Parathyroid adenoma (tissue), 2 donors: ENCODE results near the gene SIGLEC9.
"Not testable (repeated sequence)": the region's sequence is repeated elsewhere in the genome, so short reads cannot be mapped to it uniquely, and the experiment has no call there.

Experiments used
- H2AFZ ChIP-seq: fragments of 300-600 bp; sonication (generic); one replicate; pipeline ENCODE4 v1.7.0; 2017; ENCODE audit warnings: antibody characterized with exemption, mild to moderate bottlenecking
- H3K27ac ChIP-seq: fragments of 300-600 bp; sonication (generic); one replicate; pipeline ENCODE4 v1.7.0; 2017
- H3K27me3 ChIP-seq: fragments of 300-600 bp; sonication (generic); one replicate; pipeline ENCODE4 v1.7.0; 2017; ENCODE audit warnings: low read length; ENCODE audit not compliant: control insufficient read depth, insufficient read depth
- H3K36me3 ChIP-seq: fragments of 300-600 bp; sonication (generic); one replicate; pipeline ENCODE4 v1.7.0; 2017; ENCODE audit warnings: low read length; ENCODE audit not compliant: control insufficient read depth, insufficient read depth
- H3K4me1 ChIP-seq: fragments of 300-600 bp; sonication (generic); one replicate; pipeline ENCODE4 v1.7.0; 2017; ENCODE audit warnings: control low read depth
- H3K4me2 ChIP-seq: fragments of 300-600 bp; sonication (generic); one replicate; pipeline ENCODE4 v1.7.0; 2017; ENCODE audit warnings: low read length
- H3K4me3 ChIP-seq: fragments of 300-600 bp; sonication (generic); one replicate; pipeline ENCODE4 v1.7.0; 2017; ENCODE audit warnings: low read depth, low read length
- H3K79me2 ChIP-seq: fragments of 300-600 bp; sonication (generic); one replicate; pipeline ENCODE4 v1.7.0; 2017; ENCODE audit warnings: control low read depth
- H3K9ac ChIP-seq: fragments of 300-600 bp; sonication (generic); one replicate; pipeline ENCODE4 v1.7.0; 2017; ENCODE audit warnings: mild to moderate bottlenecking
- H3K9me3 ChIP-seq: fragments of 300-600 bp; sonication (generic); one replicate; pipeline ENCODE4 v1.7.0; 2017; ENCODE audit warnings: low read length; ENCODE audit not compliant: control insufficient read depth
- TF ChIP-seq, protein P1 (sequence below): fragments of 300-600 bp; sonication (generic); IDR thresholded peaks from one replicate; pipeline ENCODE4 v1.7.0; 2017; ENCODE audit warnings: antibody characterized with exemption, mild to moderate bottlenecking
- donor health status: primary hyperparathyroidism.

SIGLEC9 gene

DNA sequence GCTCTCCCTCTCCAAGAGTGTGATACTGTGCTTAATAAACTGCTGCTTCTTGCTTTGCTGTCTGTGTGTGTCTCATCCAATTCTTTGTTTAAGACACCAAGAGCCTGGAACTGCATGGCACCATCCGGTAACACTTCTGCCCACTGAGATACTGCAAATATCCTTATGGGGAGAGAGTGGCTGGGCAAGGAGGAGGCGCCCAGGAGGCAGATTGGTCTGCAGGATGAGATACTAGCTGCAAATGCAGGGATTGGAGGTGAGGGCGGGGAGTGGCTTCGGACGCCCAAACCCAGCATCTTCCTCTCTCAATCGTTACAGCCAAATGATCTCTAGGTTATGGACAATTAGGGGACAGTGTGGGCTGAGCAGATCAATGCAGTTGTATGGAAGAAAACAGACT lies 15.7 kb downstream of the SIGLEC9 start:
- Histone ChIP-seq H3K4me1 (peaks cover 47% of the 10 kb centered on the region), H3K4me2 (no peak overlapping the region), H3K36me3 (no peaks in the 10 kb centered on the region), H3K27ac (no peak overlapping the region), H3K27me3 (no peaks in the 10 kb centered on the region), H3K79me2 (no peaks in the 10 kb centered on the region), H3K4me3 (no peak overlapping the region), H3K9ac (no peak overlapping the region), H3K9me3 (no peaks in the 10 kb centered on the region), H2AFZ (no peak overlapping the region)
- TF ChIP-seq, protein P1, sequence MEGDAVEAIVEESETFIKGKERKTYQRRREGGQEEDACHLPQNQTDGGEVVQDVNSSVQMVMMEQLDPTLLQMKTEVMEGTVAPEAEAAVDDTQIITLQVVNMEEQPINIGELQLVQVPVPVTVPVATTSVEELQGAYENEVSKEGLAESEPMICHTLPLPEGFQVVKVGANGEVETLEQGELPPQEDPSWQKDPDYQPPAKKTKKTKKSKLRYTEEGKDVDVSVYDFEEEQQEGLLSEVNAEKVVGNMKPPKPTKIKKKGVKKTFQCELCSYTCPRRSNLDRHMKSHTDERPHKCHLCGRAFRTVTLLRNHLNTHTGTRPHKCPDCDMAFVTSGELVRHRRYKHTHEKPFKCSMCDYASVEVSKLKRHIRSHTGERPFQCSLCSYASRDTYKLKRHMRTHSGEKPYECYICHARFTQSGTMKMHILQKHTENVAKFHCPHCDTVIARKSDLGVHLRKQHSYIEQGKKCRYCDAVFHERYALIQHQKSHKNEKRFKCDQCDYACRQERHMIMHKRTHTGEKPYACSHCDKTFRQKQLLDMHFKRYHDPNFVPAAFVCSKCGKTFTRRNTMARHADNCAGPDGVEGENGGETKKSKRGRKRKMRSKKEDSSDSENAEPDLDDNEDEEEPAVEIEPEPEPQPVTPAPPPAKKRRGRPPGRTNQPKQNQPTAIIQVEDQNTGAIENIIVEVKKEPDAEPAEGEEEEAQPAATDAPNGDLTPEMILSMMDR = no peak

DNA sequence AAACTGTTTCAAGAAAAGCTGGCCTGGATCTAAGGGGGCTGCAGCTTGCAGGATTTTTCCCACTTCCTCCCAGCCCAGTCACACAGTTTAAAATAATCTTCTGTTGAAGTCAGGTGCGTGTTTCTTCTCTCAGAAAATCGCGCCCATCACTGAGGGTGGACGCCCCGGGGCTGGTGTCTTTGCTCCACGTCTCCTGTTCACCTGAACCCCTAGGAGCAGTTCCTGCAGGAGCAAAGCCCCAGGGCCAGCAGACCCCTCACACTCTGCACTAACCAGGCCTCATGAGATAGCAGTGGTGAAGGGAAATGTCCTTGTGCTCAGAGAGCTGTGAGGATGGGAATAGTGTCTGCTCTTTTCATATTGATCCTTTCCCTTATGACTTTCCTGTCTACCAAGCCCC lies 16.5 kb downstream of the SIGLEC9 start:
- H3K27ac ChIP-seq = no peak overlapping the region
- H3K79me2 ChIP-seq = no peaks in the 10 kb centered on the region
- H3K4me1 ChIP-seq = peaks cover 43% of the 10 kb centered on the region
- H3K9ac ChIP-seq = no peak overlapping the region
- TF ChIP-seq, protein P1 = no peak
- no peak overlapping the region for H2AFZ ChIP-seq
- no peak overlapping the region for H3K4me3 ChIP-seq
- H3K9me3 ChIP-seq = no peaks in the 10 kb centered on the region
- no peaks in the 10 kb centered on the region for H3K27me3 ChIP-seq
- no peak overlapping the region for H3K4me2 ChIP-seq
- H3K36me3 ChIP-seq = no peaks in the 10 kb centered on the region

DNA sequence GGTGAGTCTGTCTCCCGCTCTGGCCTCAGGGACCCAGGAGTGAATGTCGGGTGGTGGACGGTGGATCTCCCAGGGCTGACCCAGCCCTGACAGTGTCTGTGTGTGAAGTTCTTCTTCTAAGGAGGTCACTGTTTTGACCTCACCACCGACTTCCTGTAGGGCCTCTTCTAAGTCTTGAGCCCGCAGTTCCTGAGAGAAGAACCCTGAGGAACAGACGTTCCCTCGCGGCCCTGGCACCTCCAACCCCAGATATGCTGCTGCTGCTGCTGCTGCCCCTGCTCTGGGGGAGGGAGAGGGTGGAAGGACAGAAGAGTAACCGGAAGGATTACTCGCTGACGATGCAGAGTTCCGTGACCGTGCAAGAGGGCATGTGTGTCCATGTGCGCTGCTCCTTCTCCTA lies 17.4 kb downstream of the SIGLEC9 start, which contains the start of gene SIGLEC7:
Gene SIGLEC7 (plus strand): TSS at position 183 of the 400 bp plus-strand sequence. CDS start 69 bp downstream, at position 252.
- Histone ChIP-seq H3K36me3 (no peaks in the 10 kb centered on the region), H3K79me2 (no peaks in the 10 kb centered on the region), H3K4me2 (peak within 1 kb of the TSS; percentile 11), H3K9me3 (no peaks in the 10 kb centered on the region), H3K27me3 (no peaks in the 10 kb centered on the region), H3K4me1 (peaks cover 33% of the 10 kb centered on the region), H3K27ac (peak within 1 kb of the TSS; percentile 59), H3K9ac (no peak within 1 kb of the TSS), H3K4me3 (no peak within 1 kb of the TSS), H2AFZ (peak within 1 kb of the TSS; percentile 81)
- TF ChIP-seq, protein P1 = no peak

DNA sequence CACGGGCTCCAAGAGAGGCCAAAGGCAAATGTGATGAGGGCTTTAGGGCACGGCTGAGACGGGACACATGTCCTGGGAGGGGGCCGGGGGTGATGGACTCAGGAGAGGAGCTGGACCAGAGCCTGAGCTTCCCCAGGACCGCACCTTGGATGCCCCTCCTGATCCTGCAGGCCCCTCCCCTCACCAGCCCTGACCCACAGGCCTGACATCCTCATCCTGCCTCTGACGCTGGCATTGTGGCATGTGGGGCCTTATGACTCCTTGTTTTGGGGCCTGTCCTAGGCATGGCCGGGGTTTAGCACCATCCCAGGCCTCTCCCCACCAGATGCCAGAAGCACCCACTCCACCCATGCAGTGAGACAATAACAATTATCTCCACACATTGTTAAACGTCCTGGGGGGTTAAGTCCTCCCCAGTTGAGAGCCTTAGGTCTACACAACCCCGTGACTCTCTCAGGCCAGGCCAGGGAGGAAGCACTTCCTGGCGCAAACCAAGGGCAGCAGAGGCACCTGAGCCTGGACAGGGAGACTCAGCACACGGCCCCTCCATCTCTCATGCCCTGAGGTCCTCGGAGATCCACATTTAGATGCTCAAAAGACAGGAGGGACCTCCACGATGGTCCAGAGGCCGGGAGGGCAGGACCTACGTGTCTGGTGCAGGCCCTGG lies 18.2 kb downstream of the SIGLEC9 start:
- Histone ChIP-seq H3K4me1 (peaks cover 35% of the 10 kb centered on the region), H2AFZ (peak overlapping the region; percentile 81), H3K27ac (peak overlapping the region; percentile 59)
- not testable (repeated sequence) for H3K9ac ChIP-seq, H3K4me3 ChIP-seq, H3K79me2 ChIP-seq, H3K27me3 ChIP-seq, H3K9me3 ChIP-seq, H3K36me3 ChIP-seq, H3K4me2 ChIP-seq

DNA sequence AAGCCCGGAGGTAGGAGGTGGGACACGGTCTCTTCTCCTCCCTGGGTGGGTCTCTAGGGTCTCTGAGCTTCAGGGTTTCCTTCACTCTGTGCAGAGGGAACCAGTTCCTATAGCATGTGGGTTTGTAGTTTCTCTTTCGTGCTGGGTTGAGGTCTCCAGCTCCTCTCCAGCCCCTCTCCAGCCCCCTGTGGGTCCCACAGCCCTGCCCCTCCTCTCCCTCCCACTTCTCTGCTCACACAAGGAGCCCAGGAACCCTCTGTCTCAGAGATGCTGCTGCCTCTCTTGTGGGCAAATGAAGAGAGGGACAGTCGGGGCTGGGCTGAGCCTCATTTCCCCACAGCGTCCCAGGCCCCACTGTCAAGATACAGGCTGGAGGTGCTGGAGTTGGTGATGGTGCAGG lies 18.8 kb downstream of the SIGLEC9 start:
- H3K9ac ChIP-seq = no peak overlapping the region
- H3K79me2 ChIP-seq = no peaks in the 10 kb centered on the region
- H3K4me1 ChIP-seq = peaks cover 35% of the 10 kb centered on the region
- H3K36me3 ChIP-seq = no peaks in the 10 kb centered on the region
- no peak overlapping the region for H3K4me3 ChIP-seq
- H3K9me3 ChIP-seq = no peaks in the 10 kb centered on the region
- TF ChIP-seq, protein P1 = no peak
- H3K27ac ChIP-seq = no peak overlapping the region
- no peak overlapping the region for H3K4me2 ChIP-seq
- H3K27me3 ChIP-seq = no peaks in the 10 kb centered on the region
- H2AFZ ChIP-seq = peak overlapping the region; percentile 33
